NCI-H2171 treated with DMSO at 0.1 percent for 48 hours (cell line): ENCODE measurements around the gene DLG2.

Source experiments
- DNase-seq: peaks from one replicate; lab custom pipeline; 2025; lab: John Stamatoyannopoulos, UW

DLG2 gene

GRCh38 chr11:84255483-84255882 lies 1371.7 kb downstream of the DLG2 start:
- no peak for DNase-seq

GRCh38 chr11:84250834-84251613 lies 1376.1 kb downstream of the DLG2 start:
- DNase-seq, result no peak

- DNase-seq, result no peak
Measured at GRCh38 chr11:84249344-84250135, 1377.6 kb downstream of the DLG2 start.

GRCh38 chr11:84247926-84248325 lies 1379.2 kb downstream of the DLG2 start:
- no peak for DNase-seq

DNA sequence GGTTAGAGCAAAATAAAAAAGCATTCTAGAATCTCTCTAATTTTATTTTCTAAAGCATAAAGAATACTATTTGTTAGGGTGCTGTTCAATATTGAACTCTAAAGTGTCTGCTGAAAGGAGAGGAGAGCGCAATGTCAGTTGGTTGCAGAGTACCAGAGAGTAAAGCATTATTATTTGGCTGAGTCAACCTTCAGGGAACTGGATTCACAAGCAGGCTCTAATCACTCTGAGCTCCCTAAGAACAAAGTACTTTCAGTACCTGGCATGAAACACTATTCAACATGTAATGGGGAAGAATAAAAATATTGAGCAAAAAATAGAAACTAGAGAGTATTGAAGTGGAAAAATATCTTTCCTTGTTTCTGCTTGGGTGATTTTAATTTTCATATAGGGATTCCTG lies 1380.0 kb downstream of the DLG2 start:
- DNase-seq, result no peak

DNA sequence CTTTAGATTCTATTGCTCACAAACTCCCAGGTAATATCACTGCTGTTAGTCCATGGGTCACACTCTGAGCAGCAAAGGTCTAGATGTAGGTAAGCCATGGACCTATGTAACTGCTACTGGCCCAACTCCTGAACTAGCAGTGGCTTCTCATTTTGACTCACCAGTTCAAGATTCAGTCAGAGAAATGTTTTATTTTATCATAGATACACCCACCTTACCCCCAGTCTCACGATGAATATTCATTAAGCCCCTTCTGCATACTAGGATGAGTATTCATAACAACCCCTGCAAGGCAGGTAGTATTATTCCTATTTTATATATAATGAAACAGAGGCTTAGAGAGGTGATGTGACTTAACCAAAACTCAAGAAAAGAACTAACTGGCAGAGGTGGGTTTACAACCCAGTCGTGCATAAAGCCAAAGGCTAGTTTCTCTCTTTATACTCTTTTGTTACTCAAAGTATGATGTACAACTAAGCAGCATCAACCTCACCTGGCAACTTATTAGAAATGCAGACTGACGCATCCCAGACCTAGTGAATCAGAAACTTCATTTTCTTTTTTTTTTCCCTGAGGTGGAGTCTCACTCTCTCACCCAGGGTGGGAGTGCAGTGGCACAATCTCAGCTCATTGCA lies 1383.4 kb downstream of the DLG2 start:
- DNase-seq, result no peak

DNA sequence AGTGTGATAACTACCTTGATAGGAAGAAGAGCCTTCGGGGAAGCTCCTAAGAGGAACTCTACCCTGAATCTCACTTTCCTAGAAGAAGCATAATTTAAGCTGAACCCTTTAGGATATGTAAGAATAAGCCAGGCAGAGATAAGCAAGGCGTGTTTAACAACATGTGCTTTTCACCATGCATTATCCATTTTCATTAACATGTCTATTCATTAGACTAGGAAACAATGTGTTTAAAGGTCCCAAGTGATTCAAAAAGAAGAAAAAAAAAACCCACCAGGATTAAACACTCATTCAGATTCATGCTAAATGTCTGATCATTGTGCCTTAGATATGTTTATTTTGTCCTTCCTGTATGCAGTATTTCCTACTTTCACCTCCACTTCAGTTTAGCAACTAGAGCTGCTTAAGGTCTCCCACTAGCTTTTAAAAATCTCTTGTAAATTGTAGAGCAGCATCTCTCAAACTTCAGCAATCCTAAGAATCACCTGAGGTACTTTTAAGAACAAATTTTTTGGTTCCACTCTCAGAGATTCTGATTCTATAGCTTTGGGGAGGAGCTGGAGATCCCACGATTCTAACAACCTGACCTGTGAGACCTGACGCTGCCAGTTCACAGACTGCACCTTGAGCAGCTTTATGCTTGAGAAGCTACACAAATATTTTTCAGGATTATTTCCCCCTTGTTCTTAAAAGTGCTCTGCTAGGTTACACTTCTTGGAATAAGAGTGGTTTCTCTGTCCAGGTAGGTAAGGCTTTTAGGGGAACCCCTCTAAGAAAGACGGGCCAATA lies 1385.6 kb downstream of the DLG2 start:
- no peak for DNase-seq

GRCh38 chr11:84240847-84241246 lies 1386.3 kb downstream of the DLG2 start:
- DNase-seq, result no peak

DNA sequence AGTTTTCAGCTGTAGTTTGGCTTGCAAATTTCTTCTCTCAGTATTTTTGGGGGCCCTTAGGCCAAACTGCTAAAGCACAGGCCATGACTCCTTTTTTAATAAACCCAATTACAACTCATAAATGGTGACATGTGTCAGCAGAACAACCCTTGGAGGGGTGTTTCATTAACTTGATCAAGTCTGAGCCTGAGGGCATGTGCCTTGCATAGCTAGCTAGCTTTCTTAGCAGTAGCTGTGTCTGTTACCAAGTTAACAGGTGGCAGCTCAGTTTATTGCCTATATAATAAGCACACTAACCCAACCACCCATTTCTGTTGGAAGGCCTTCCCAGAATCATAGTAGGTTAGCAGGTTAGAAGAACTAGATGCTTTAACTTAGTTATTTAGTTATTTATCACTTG lies 1390.7 kb downstream of the DLG2 start:
- no peak for DNase-seq

- DNase-seq, result no peak
Measured at GRCh38 chr11:84234462-84235202, 1392.5 kb downstream of the DLG2 start.

DNA sequence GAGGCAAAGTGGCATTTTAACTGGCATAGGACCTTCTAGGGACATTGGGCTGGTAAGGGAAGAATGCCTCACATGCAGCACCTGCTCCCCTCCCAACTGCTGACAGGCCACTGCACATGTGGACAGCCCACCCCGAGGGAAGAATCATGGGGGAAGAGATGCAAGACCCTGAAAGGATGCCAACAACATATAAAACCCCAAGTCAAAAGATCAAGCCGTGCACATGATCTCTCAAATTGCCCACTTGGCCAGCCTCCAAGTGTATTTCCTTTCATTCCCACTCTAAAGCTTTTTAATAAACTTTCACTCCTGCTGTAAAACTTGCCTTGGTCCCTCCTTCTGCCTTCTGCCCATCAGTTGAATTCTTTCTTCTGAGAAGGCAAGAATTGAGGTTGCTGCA lies 1393.1 kb downstream of the DLG2 start:
- DNase-seq, result no peak

DNA sequence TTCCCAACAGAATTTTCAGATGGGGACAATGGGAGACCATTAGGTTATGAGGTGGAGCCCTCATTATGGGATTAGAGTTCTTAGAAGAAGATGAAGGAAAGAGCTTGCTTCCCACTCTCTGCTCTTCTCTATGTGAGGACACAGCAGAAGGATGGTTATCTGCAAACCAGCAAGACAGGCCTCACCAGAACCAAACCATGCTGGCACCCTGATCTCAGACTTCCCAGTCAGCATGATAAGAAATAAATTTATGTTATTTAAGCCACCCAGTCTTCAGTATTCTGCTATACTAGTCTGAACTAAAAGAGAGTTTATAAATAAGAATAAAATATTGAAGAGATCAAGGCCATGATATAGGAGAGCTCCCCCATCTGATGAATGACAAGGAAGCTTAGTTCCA lies 1394.6 kb downstream of the DLG2 start:
- DNase-seq, result no peak

- no peak for DNase-seq
Measured at GRCh38 chr11:84230402-84230801, 1396.7 kb downstream of the DLG2 start.

- DNase-seq, result no peak
Measured at GRCh38 chr11:84227970-84228665, 1399.0 kb downstream of the DLG2 start.

DNA sequence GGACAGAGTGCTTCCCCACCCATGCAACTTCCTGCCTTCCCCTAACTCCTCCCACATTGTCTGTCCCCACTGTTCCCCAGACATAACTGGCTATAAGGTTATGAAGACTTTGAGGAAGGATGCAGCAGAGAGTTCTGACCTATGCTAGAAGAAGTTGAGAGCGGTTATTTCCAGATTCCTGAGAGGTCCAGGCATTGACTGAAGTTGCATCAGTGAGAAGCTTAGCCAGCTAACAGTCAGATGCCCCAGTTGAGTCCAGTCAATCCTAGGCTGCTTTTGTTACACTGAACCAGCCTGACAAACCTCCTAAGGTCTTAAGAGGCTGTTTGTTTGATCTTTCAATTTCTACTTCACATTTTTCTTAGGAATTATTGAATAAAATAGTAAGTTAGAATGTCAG lies 1403.1 kb downstream of the DLG2 start:
- no peak for DNase-seq

DNA sequence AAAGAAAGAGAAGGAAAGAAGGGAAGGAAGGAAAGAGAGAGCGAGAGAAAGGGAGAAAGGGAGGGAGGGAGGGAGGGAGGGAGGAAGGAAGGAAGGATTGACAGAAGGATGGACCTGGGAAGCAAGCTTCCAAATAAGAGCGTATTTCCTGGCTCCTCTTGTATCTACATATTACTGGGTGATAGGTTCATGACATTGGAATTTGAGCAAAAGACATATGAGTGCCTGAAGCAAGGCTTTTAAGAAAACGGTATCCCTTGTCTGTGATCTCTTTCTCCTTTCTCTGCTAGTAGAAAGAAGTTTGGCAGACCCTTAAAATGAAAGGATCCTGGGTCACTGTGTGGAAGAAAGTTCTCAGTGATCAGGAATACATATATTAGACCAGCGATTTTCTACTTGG lies 1408.8 kb downstream of the DLG2 start:
- no peak for DNase-seq

DNA sequence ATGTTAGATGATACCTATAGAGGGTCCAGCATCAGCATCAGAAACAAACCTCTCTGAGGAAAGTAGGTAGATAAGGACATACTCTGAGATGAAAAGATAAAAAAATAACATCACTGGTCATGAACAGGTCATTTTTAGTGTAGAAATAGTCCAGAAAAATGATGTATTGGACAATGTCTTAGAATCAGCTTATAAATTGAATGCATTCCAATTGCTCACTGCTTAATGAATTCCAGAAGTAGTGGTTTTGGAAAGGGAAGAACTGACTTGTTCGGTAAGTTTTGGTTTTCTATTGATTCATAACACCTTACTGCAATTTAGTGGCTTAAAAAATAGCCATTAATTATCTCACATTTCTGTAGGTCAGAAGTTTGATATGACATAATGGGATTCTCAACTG lies 1411.5 kb downstream of the DLG2 start:
- DNase-seq, result no peak

DNA sequence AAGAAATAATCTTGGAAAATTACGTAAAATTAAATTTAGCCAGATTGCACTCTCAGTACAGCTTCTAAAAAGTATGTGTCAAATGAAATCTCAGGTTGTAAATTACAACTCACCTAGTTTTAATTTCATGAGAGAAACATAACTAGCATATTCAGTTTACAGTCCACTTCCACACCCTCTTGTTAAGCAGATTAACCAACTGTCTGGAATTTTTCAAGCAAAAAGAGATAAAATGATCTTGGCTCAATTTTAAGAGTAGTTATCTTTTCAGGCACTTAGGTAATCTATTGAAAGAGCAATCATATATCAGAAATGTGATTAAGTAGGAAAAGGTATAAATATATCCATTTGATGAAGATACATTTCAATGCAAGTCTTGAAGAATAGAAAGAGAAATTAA lies 1412.6 kb downstream of the DLG2 start:
- no peak for DNase-seq

GRCh38 chr11:84212468-84213390 lies 1414.4 kb downstream of the DLG2 start:
- no peak for DNase-seq

- no peak for DNase-seq
Measured at GRCh38 chr11:84211896-84212295, 1415.2 kb downstream of the DLG2 start.
